ENCODE measurements around the gene IFI35. TPM values are rescaled to one million over a fixed set of nuclear protein-coding genes. Genes with fewer than 3 reads are reported as not detected.

IFI35 gene
- total and polyA plus RNA-seq, 9 of the 15 experiments (the other 6 are each of a cell fraction or from before 2014, with no cell fraction given): 4.4 to 13.1 (median 10.2) TPM

- TF ChIP-seq, protein P1, sequence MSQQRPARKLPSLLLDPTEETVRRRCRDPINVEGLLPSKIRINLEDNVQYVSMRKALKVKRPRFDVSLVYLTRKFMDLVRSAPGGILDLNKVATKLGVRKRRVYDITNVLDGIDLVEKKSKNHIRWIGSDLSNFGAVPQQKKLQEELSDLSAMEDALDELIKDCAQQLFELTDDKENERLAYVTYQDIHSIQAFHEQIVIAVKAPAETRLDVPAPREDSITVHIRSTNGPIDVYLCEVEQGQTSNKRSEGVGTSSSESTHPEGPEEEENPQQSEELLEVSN (IDR thresholded peaks at IDR 0.05; ENCODE audit: borderline replicate concordance in 1 of 2, extremely low read depth in 1 of 2, insufficient read depth in 1 of 2, insufficient read length in 1 of 2, low read depth in 1 of 2, low read length in 1 of 2, poor library complexity in 1 of 2, severe bottlenecking in 1 of 2): peak in 1 of 2 experiments; percentile 82
- TF ChIP-seq TCF7L2 (IDR thresholded peaks at IDR 0.05; ENCODE audit: low read depth, low read length): no peak
- no peak for TF ChIP-seq U2AF2 (optimal IDR thresholded peaks at IDR 0.05; ENCODE audit: low read depth, low read length)
- TF ChIP-seq, protein P2, sequence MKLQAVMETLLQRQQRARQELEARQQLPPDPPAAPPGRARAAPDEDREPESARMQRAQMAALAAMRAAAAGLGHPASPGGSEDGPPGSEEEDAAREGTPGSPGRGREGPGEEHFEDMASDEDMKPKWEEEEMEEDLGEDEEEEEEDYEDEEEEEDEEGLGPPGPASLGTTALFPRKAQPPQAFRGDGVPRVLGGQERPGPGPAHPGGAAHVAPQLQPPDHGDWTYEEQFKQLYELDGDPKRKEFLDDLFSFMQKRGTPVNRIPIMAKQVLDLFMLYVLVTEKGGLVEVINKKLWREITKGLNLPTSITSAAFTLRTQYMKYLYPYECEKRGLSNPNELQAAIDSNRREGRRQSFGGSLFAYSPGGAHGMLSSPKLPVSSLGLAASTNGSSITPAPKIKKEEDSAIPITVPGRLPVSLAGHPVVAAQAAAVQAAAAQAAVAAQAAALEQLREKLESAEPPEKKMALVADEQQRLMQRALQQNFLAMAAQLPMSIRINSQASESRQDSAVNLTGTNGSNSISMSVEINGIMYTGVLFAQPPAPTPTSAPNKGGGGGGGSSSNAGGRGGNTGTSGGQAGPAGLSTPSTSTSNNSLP (IDR thresholded peaks at IDR 0.05; ENCODE audit: borderline replicate concordance, low read depth, low read length): 0 out of 2 replicates have a peak, but pooled peaks have one; percentile 28
- TF ChIP-seq NFE2 (IDR thresholded peaks at IDR 0.05; ENCODE audit: low read depth): peak; percentile 73
- TF ChIP-seq L3MBTL2 (IDR thresholded peaks at IDR 0.05): peak; percentile 77
- TF ChIP-seq, protein P3, sequence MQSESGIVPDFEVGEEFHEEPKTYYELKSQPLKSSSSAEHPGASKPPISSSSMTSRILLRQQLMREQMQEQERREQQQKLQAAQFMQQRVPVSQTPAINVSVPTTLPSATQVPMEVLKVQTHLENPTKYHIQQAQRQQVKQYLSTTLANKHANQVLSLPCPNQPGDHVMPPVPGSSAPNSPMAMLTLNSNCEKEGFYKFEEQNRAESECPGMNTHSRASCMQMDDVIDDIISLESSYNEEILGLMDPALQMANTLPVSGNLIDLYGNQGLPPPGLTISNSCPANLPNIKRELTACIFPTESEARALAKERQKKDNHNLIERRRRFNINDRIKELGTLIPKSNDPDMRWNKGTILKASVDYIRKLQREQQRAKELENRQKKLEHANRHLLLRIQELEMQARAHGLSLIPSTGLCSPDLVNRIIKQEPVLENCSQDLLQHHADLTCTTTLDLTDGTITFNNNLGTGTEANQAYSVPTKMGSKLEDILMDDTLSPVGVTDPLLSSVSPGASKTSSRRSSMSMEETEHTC (IDR thresholded peaks at IDR 0.05): peak; percentile 95
- TF ChIP-seq TEAD1 (CRISPR knock-in tag; IDR thresholded peaks at IDR 0.05): peak in 1 of 2 experiments; percentile 66; a peak in 2 of 4 replicates
- TF ChIP-seq TSC22D4 (tag; IDR thresholded peaks at IDR 0.05): no peak
- no peak for TF ChIP-seq CHAMP1 (IDR thresholded peaks at IDR 0.05)
- TF ChIP-seq NFIX (CRISPR knock-in tag; IDR thresholded peaks at IDR 0.05; ENCODE audit: low read depth): no peak
- TF ChIP-seq MAZ (CRISPR knock-in tag; conservative IDR thresholded peaks at IDR 0.05 in 1 of 2, IDR thresholded peaks at IDR 0.05 in 1 of 2): peak; percentile 43 to 84; a peak in 3 of 4 replicates
- peak; percentile 76; the same call in 1 of the 2 replicates for TF ChIP-seq TARDBP (IDR thresholded peaks at IDR 0.05)
- peak; percentile 55; the same call in 1 of the 2 replicates for TF ChIP-seq MAFG (tag; conservative IDR thresholded peaks at IDR 0.05)
- TF ChIP-seq ZNF23 (CRISPR knock-in tag; IDR thresholded peaks at IDR 0.05): no peak
- TF ChIP-seq RBFOX2 (IDR thresholded peaks at IDR 0.05; ENCODE audit: low read depth, low read length): peak; percentile 54
- TF ChIP-seq PKNOX1 (IDR thresholded peaks at IDR 0.05): peak; percentile 86
- TF ChIP-seq NBN (IDR thresholded peaks at IDR 0.05; ENCODE audit: low read depth): 0 out of 2 replicates have a peak, but pooled peaks have one; percentile 74
- TF ChIP-seq KLF16 (IDR thresholded peaks at IDR 0.05): peak; percentile 54; the same call in 1 of the 2 replicates
Measured at GRCh38 chr17:43020789-43021740, 14.5 kb downstream of the IFI35 start (continued).
